HCT116 (cell line): ENCODE results near the gene SALL4. TPM values are rescaled to one million over a fixed set of nuclear protein-coding genes. Genes with fewer than 3 reads are reported as not detected.

Source experiments
- ATAC-seq: fragments of 200-7000 bp; cut with Tn5 transposase; 2 replicates; pipeline ENCODE4 v1.9.1; 2020; ENCODE audit warnings: mild to moderate bottlenecking, moderate library complexity
- Bru-seq: library from RNA; stranded (reverse); fragments of 400-500 nt; gene quantifications from one replicate; lab custom pipeline; 2021; lab: Mats Ljungman, UMichigan
- BruChase-seq, 2 experiments: library from RNA; stranded (reverse); fragments of 400-500 nt; gene quantifications; one replicate each; lab custom pipeline; 2021; lab: Mats Ljungman, UMichigan
- BruUV-seq: library from RNA; stranded (reverse); fragments of 400-500 nt; replicated peaks from 2 replicates; lab custom pipeline; 2021; lab: Mats Ljungman, UMichigan
- CTCF ChIA-PET: fragments of 300-600 bp; sonication (Branson Sonifier 250); formaldehyde crosslinking; loops from one replicate; lab custom pipeline; 2021; ENCODE audit warnings: antibody characterized with exemption; lab: Charles Lee
- POLR2A ChIA-PET: fragments of 300-600, 350-600 bp; sonication (Branson Sonifier 250); formaldehyde crosslinking; loops from one replicate; lab custom pipeline; 2021; ENCODE audit warnings: antibody characterized with exemption; lab: Charles Lee
- RAD21 ChIA-PET, 2 experiments: fragments of 300-600 bp; sonication (Branson Sonifier 250); formaldehyde crosslinking; loops; one replicate each; lab custom pipeline; 2023; ENCODE audit warnings: low total read pairs in 2 of 2; ENCODE audit not compliant: uncharacterized antibody in 2 of 2, unreplicated experiment in 2 of 2, low non-redundant PET in 1 of 2; lab: Charles Lee
- DNase-seq: peaks from one replicate; pipeline ENCODE4 v3.0.0-alpha.2; 2010; ENCODE audit warnings: low read depth, low spot score
- H2AFZ ChIP-seq: fragments of 200-600 bp; shearing (Covaris generic), sonication (generic); 2 replicates; pipeline ENCODE4 v1.6.1; 2017; ENCODE audit warnings: low read depth, mixed run types, mixed read lengths, antibody characterized with exemption, low read length; ENCODE audit not compliant: poor library complexity, severe bottlenecking
- H3K27ac ChIP-seq: 2 replicates; pipeline ENCODE4 v1.5.1; 2012; ENCODE audit warnings: low read depth, low read length
- H3K27me3 ChIP-seq: fragments of 200-600 bp; sonication (generic); 2 replicates; pipeline ENCODE4 v1.6.1; 2016; ENCODE audit warnings: mixed run types, low read length, mixed read lengths; ENCODE audit not compliant: insufficient read depth
- H3K36me3 ChIP-seq, 2 experiments: fragments of 200-500 bp in 1 of 2; fragments of 200-600 bp in 1 of 2; sonication (Bioruptor generic) in 1 of 2; sonication (generic) in 1 of 2; 2 replicates each; pipeline versions ENCODE4 v1.5.1 to v1.6.1; 2014 to 2016; ENCODE audit warnings: low read length in 2 of 2, inconsistent platforms in 1 of 2, mixed read lengths in 1 of 2, mixed run types in 1 of 2; ENCODE audit not compliant: insufficient read depth in 2 of 2, control insufficient read depth in 1 of 2
- H3K4me1 ChIP-seq, 2 experiments: fragments of 200-600 bp in 1 of 2; sonication (generic) in 1 of 2; 2 replicates each; pipeline versions ENCODE4 v1.5.1 to v1.6.1; 2012 to 2017; ENCODE audit warnings: low read length in 2 of 2, inconsistent platforms in 1 of 2, mild to moderate bottlenecking in 1 of 2, mixed read lengths in 1 of 2, mixed run types in 1 of 2, moderate library complexity in 1 of 2; ENCODE audit not compliant: insufficient read depth in 2 of 2, control insufficient read depth in 1 of 2
- H3K4me2 ChIP-seq: fragments of 200-600 bp; sonication (generic); 2 replicates; pipeline ENCODE4 v1.6.1; 2017; ENCODE audit warnings: mixed run types, low read length, mixed read lengths
- H3K4me3 ChIP-seq, 2 experiments: fragments of 200-600 bp in 1 of 2; sonication (generic) in 1 of 2; replicated peaks in 1 of 2; 2 replicates each; pipeline ENCODE4 v1.5.1; 2011 to 2016; ENCODE audit warnings: low read length in 2 of 2, control low read depth in 1 of 2, low read depth in 1 of 2, mild to moderate bottlenecking in 1 of 2, mixed read lengths in 1 of 2, mixed run types in 1 of 2
- H3K79me2 ChIP-seq: fragments of 200-600 bp; sonication (generic); 2 replicates; pipeline ENCODE4 v1.6.1; 2017; ENCODE audit warnings: mild to moderate bottlenecking, mixed run types, low read length, moderate library complexity, mixed read lengths; ENCODE audit not compliant: insufficient read depth
- H3K9ac ChIP-seq: fragments of 200-600 bp; sonication (generic); 2 replicates; pipeline ENCODE4 v1.6.1; 2016; ENCODE audit warnings: low read length, mixed read lengths
- H3K9me2 ChIP-seq: fragments of 200-600 bp; sonication (generic), shearing (Covaris generic); 2 replicates; pipeline ENCODE4 v1.6.1; 2017; ENCODE audit warnings: mixed run types, mild to moderate bottlenecking, moderate library complexity; ENCODE audit not compliant: insufficient read depth
- H3K9me3 ChIP-seq, 2 experiments: fragments of 200-500 bp in 1 of 2; fragments of 200-600 bp in 1 of 2; sonication (Bioruptor generic) in 1 of 2; sonication (generic) in 1 of 2; 2 replicates each; pipeline ENCODE4 v1.6.1; 2014 to 2017; ENCODE audit warnings: low read length in 2 of 2, mixed read lengths in 2 of 2, inconsistent platforms in 1 of 2, low read depth in 1 of 2, mild to moderate bottlenecking in 1 of 2, mixed run types in 1 of 2, moderate library complexity in 1 of 2; ENCODE audit not compliant: control insufficient read depth in 1 of 2, insufficient read depth in 1 of 2
- H4K20me1 ChIP-seq: fragments of 200-600 bp; sonication (generic), shearing (Covaris generic); 2 replicates; pipeline ENCODE4 v1.6.1; 2017; ENCODE audit warnings: mixed run types, mild to moderate bottlenecking, moderate library complexity; ENCODE audit not compliant: insufficient read depth
- CEBPB ChIP-seq: IDR thresholded peaks from 2 replicates; pipeline ENCODE4 v1.6.1; 2012; ENCODE audit warnings: low read depth
- EGR1 ChIP-seq: IDR thresholded peaks from 2 replicates; pipeline ENCODE4 v1.6.1; 2012; ENCODE audit warnings: low read depth
- EZH2phosphoT487 ChIP-seq: fragments of 200-600 bp; IDR thresholded peaks from 2 replicates; pipeline ENCODE4 v1.6.1; 2018; ENCODE audit warnings: antibody characterized with exemption, borderline replicate concordance
- FOSL1 ChIP-seq: IDR thresholded peaks from 2 replicates; pipeline ENCODE4 v1.6.1; 2012; ENCODE audit warnings: low read depth
- JUND ChIP-seq: IDR thresholded peaks from 2 replicates; pipeline ENCODE4 v1.6.1; 2012
- SIN3A ChIP-seq: IDR thresholded peaks from 2 replicates; pipeline ENCODE4 v1.6.1; 2012; ENCODE audit warnings: low read depth
- TCF7L2 ChIP-seq: IDR thresholded peaks from 2 replicates; pipeline ENCODE4 v1.7.0; 2011; ENCODE audit warnings: borderline replicate concordance, inconsistent platforms; ENCODE audit not compliant: insufficient read depth, insufficient read length; ENCODE audit errors: extremely low read depth
- YY1 ChIP-seq: IDR thresholded peaks from 2 replicates; pipeline ENCODE4 v1.6.1; 2011; ENCODE audit warnings: low read length, low read depth, moderate library complexity, mild to moderate bottlenecking; ENCODE audit not compliant: insufficient replicate concordance; ENCODE audit errors: extremely low read depth
- ZFX ChIP-seq: fragments of 450-650 bp; IDR thresholded peaks from 2 replicates; pipeline ENCODE4 v1.6.1; 2017
- ZNF274 ChIP-seq: fragments of 200-500 bp; sonication (Bioruptor generic); IDR thresholded peaks from 2 replicates; pipeline ENCODE4 v1.6.1; 2014; ENCODE audit warnings: mild to moderate bottlenecking, low read depth, low read length, inconsistent platforms
- intact Hi-C: fragments of 100-400 bp; cut with micrococcal nuclease; formaldehyde crosslinking; loops from 2 replicates; pipeline ENCODE4 v1.10.0; 2022
- long read RNA-seq: library from polyadenylated mRNA; unstranded; transcript quantifications from one replicate; pipeline ENCODE4 v2.0.0, GENCODE V29; 2021; ENCODE audit not compliant: unreplicated experiment
- polyA plus RNA-seq: library from polyadenylated mRNA; unstranded; fragments of >200 nt; gene quantifications from 2 replicates; pipeline ENCODE4 v1.2.1, GENCODE V29; 2012; ENCODE audit warnings: missing spikeins
- total RNA-seq: library from RNA; stranded (reverse); gene quantifications from one replicate; pipeline ENCODE4 v1.2.1, GENCODE V29; 2021; ENCODE audit not compliant: unreplicated experiment
- TF ChIP-seq, protein P1 (sequence below): IDR thresholded peaks from 2 replicates; pipeline ENCODE4 v1.6.1; 2012; ENCODE audit warnings: low read depth

The SALL4 gene
- total RNA-seq (1.9 TPM), Bru-seq, nascent RNA (percentile 45 among the genes with signal in this experiment), BruChase-seq, experiment 1, labeled RNA remaining after a 6-hour chase (percentile 73 among the genes with signal in this experiment), BruChase-seq, experiment 2, labeled RNA remaining after a 2-hour chase (percentile 59 among the genes with signal in this experiment)
- 0.98 and 1.3 TPM in 2 replicates for polyA plus RNA-seq
- long read RNA-seq, partial matches to known transcripts = 1 of 1 reads
- long read RNA-seq, other reads (novel, unspliced or antisense) = 0 of 1 reads

DNA sequence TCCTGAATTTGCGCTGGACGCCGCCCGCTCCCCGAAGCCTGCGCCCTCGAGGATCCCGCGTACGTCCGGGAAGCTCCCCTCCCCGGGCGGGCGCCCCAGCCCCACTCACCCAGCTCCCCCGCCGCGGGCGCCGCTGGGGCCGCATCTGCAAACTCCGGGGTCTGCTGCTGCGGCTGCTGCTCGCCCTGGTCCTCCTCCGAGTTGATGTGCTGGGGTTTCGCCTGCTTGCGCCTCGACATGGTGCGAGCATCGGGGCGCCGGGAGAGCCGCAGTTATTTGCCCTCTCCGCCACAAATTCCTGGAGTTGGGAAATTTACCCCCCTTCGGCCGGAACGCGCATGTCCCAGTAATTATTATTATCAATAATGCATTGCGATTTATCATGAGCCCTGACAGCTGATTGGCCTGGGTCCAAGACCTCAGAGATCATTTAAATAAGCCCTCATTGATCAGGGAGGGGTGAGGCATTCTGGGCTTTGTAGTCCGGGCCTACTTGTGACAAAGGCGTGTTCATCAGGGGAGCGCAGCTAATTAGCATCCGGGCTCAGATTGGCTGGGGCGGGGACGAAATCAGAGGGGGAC, at the start of gene SALL4:
SALL4 (minus strand) TSS at position 352 of the 582 bp plus-strand sequence; CDS start at position 239, 113 bp downstream.
- TF ChIP-seq JUND (no peak), FOSL1 (no peak), SIN3A (no peak), CEBPB (no peak), ZFX (no peak), TCF7L2 (no peak), ZNF274 (no peak), YY1 (no peak), EGR1 (no peak), EZH2phosphoT487 (no peak)
- TF ChIP-seq, protein P1, sequence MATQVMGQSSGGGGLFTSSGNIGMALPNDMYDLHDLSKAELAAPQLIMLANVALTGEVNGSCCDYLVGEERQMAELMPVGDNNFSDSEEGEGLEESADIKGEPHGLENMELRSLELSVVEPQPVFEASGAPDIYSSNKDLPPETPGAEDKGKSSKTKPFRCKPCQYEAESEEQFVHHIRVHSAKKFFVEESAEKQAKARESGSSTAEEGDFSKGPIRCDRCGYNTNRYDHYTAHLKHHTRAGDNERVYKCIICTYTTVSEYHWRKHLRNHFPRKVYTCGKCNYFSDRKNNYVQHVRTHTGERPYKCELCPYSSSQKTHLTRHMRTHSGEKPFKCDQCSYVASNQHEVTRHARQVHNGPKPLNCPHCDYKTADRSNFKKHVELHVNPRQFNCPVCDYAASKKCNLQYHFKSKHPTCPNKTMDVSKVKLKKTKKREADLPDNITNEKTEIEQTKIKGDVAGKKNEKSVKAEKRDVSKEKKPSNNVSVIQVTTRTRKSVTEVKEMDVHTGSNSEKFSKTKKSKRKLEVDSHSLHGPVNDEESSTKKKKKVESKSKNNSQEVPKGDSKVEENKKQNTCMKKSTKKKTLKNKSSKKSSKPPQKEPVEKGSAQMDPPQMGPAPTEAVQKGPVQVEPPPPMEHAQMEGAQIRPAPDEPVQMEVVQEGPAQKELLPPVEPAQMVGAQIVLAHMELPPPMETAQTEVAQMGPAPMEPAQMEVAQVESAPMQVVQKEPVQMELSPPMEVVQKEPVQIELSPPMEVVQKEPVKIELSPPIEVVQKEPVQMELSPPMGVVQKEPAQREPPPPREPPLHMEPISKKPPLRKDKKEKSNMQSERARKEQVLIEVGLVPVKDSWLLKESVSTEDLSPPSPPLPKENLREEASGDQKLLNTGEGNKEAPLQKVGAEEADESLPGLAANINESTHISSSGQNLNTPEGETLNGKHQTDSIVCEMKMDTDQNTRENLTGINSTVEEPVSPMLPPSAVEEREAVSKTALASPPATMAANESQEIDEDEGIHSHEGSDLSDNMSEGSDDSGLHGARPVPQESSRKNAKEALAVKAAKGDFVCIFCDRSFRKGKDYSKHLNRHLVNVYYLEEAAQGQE = no peak
- TF ChIP-seq, all 23 proteins: peak for 0
- H4K20me1 ChIP-seq = no peaks in the 10 kb centered on the region
- intact Hi-C loops = loop anchor here (5.0 kb wide), 1 partner anchor 280 kb away; no protein-coding TSS in a partner anchor
- H3K9me2 ChIP-seq = no peaks in the 10 kb centered on the region
- ATAC-seq = no peak
- POLR2A ChIA-PET = no interaction called here
- no peaks in the 10 kb centered on the region for H3K79me2 ChIP-seq
- CTCF ChIA-PET = no interaction called here
- RAD21 ChIA-PET = no interaction called here
- peak within 1 kb of the TSS; percentile 56 for H3K9ac ChIP-seq
- no peaks in the 10 kb centered on the region for H3K36me3 ChIP-seq
- peak within 1 kb of the TSS; percentile 65 for H2AFZ ChIP-seq
- H3K9me3 ChIP-seq = no peaks in the 10 kb centered on the region
- peaks cover 0 to 17% of the 10 kb centered on the region in 2 experiments; a peak in 2 of 4 replicates for H3K4me1 ChIP-seq
- H3K4me2 ChIP-seq = peak within 1 kb of the TSS; percentile 87
- no peak within 1 kb of the TSS for H3K27ac ChIP-seq
- no peak for DNase-seq
- no TSS peak for BruUV-seq
- no peaks in the 10 kb centered on the region for H3K27me3 ChIP-seq
- peak within 1 kb of the TSS; percentile 42 to 57 for H3K4me3 ChIP-seq
